Effector CD8-positive, alpha-beta T cell (primary cell): Measurements from ENCODE around the gene KHK.

Experiments
- DNase-seq: peaks from one replicate; lab custom pipeline; 2025; lab: John Stamatoyannopoulos, UW

KHK gene

GRCh38 chr2:27127883-27128667 lies 41.5 kb downstream of the KHK start:
- no peak for DNase-seq

DNA sequence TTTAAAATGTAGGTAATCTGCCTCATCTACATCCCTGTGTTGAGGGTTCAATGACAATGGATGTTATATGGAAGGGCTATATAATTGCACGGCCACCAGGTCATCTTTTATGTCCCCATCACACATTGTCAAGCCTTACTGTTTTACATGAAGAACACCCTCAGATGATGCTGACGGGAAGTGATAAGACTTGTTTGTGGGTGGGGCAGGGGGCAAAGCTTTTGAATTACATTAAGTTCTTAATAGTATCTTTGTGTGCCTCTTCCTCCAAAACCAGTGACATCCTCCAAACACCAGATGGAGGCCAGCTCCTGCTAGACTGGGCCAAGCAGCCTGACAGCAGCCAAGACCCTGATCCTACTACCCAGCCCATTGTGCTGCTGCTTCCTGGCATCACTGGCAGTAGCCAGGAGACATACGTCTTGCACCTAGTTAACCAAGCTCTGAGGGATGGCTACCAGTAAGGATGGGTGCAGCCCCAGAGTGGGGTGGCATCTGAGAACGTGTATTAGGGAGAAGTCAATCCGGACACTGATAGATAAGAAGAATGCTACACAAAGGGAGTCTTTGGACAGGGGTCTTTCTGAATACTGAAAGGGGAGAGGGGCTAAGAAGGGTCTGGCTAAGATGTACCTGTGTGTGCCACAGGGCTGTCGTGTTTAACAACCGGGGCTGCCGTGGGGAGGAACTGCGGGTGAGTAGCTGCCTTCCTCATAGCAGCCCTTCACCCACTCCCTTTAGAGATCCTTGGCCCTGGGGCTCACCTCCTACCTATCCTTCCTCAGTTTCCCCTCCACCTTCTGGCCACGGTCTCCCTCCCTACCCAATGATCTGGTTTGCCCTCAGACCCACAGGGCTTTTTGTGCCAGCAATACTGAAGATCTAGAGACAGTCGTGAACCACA lies 42.3 kb downstream of the KHK start:
- no peak for DNase-seq

- DNase-seq, result no peak
These were observed 43.8 kb downstream of the KHK start for GRCh38 chr2:27130396-27130795.

DNA sequence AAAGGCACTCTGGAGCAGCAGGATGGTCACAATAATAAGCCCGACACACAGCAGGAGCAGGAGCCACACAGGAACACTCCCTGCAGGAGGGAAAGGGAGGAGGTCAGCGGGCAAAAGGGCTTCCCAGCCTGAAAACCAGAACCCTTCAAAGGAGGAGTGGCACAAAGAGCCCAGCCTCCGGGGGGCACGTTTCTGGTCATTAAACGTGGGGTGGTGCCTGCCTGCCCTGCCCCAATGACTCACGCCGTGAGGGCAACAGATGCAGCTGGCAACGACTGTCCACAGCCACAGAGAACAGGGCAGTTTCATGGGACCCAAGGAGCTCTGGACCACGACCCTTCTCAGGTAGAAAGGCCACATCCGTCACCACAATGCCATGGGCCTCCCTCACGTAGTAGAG lies 44.9 kb downstream of the KHK start:
- no peak for DNase-seq

GRCh38 chr2:27133195-27133875 lies 46.8 kb downstream of the KHK start:
- no peak for DNase-seq

DNA sequence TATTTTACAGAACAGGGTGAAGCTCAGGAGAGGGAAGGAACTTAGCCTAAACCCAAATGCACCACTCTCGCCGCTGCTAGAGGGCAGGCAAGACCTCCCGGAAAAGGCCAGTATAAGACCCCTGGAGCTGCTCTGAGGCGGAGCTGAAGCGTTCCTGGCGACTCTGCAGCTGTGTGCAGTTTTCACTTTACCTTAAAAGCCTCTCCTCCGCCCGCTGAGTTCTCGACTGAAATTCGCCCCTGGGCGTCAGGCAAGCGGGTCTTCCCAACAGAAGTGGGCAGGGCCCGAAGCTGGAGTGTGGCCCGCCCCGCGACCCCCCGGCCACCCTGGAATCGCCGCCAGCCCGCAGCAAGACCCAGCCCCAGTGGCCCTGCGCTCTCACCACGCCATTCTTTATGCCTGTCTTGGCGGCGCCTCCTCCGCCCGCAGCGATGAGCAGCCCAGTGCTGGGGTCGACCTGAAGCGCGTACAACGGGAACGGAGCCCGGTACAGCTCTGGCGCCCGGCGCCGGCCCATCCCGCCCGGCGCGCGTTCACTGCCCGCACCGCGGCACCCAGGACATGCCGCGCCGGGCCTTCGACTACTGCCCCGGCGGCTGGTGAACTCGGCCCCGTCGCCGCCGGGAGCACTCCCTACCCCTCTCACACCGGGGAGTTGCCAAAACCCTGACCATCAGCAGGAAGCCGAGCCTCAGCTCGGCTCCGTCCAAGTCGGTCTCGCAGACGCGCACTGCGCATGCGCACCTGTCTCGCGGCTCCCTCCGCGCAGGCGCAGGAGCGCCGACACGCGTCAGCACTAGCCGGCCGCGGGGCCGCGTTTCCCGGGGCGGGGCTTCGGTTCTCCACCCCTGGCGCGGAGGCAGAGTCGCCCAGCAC lies 47.6 kb downstream of the KHK start, which contains the start of gene PREB:
TSS of gene PREB (minus strand) at position 732 of the 876 bp plus-strand sequence. CDS start at position 517, 215 bp downstream.
- peak; percentile 97 for DNase-seq

DNA sequence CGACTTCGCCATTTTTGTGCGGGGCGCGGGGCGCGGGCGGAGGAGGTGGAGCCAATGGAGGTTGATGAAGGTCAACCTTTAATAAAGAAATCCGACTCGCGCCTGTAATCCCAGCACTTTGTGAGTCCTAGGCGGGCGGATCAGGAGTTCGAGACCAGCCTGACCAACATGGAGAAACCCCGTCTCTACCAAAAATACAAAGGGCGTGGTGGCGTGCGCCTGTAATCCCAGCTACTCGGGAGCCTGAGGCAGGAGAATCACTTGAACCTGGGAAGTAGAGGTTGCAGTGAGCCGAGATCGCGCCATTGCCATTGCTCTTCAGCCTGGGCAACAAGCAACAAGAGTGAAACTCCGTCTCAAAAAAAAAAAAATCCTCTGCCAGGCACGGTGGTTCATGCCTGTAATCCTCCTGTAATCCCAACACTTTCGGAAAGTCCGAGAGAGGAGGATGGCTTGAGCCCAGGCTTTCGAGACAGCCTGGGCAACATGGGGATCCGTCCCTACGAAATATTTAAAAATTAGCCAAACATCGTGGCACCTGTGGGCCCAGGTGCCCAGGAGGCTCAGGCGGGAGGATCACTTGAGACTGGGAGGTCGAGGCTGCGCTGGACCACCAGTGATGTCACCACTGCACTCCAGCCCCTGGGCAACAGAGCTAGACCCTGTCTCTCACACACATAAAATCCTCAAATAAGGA lies 48.4 kb downstream of the KHK start:
- no peak for DNase-seq

- no peak for DNase-seq
These were observed 48.9 kb downstream of the KHK start for GRCh38 chr2:27135478-27135955.

DNA sequence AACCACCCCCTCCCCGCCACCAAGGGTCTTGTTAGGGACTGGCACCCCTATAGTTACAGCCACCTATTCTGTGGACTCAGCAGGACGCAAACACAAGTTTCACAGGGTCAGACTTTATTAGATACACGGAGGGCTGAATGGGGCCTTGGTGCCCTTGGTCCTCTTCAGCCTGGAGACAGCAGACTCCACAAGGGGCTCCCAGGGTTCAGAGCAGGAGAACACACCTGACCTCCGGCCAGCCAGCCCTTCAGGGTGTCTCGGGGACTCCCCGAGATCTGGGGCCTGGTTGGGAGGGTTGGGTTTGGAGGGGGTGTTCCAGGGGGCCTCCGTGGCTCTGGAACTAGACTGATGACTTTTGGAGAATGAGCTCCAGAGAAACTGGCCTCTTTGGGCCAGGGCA lies 50.2 kb downstream of the KHK start:
- DNase-seq, result no peak

- DNase-seq, result no peak
These were observed 50.9 kb downstream of the KHK start for GRCh38 chr2:27137322-27137935.

- no peak for DNase-seq
These were observed 51.5 kb downstream of the KHK start for GRCh38 chr2:27138111-27138510.

DNA sequence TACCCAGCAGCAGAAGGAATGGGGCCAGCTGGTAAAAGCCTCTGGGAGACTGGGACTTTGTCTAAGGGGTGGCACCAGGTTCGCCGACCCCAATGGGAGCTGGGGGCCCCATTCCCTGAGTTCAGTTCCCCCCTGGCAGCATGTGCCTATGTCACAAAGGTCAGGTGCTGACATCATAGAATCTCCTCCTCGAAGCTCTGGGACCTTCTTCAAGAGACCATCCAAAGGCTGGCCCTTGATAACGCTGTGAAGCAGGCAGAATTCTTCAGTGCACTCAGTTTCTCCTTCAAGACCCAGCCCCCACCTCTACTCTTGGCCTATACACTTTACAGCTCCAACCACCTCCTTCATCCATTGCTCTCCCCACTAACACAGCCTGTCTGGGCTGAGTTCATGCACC lies 52.7 kb downstream of the KHK start, which contains the start of gene PRR30:
TSS of gene PRR30 (minus strand) at position 101 of the 400 bp plus-strand sequence. CDS start 1,081 bp downstream, outside the sequence.
- DNase-seq, result no peak

DNA sequence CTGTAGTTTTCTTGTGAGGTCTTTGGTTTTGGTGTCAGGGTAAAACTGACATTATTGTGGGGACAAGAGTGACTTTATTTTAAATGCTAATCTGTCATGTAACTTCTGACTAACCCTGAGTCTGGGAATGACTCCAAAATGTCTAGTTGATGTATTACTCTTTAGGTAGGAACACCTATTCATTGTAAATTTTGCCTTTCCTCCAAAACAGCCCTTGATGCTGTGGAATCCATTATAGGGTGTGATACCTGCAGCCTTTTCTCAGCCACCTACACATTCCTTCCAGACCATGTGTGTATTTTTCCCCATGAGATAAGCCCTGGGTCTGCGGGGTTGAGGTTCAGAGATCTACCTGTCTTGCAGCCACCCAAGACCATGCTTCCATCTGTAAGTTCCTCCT lies 56.7 kb downstream of the KHK start:
- DNase-seq, result no peak

DNA sequence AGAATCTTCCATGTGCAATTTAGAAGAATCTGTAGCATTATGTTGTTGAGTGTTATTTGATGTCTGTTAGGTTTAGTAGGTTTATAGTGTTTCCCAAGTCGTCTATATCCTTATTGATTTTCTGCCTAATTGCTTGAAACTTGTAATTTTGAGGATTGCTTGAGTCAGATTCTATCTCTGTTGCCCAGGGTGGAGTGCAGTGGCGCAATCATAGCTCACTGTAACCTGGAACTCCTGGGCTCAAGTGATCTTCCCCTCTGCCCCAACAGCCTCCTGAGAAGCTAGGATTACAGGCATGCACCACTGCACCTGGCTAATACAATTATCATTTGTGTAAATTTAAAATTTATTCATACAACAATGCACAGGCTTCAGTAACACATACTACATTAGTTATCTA lies 59.1 kb downstream of the KHK start:
- DNase-seq, result no peak

- no peak for DNase-seq
These were observed 61.4 kb downstream of the KHK start for GRCh38 chr2:27147935-27148334.

DNA sequence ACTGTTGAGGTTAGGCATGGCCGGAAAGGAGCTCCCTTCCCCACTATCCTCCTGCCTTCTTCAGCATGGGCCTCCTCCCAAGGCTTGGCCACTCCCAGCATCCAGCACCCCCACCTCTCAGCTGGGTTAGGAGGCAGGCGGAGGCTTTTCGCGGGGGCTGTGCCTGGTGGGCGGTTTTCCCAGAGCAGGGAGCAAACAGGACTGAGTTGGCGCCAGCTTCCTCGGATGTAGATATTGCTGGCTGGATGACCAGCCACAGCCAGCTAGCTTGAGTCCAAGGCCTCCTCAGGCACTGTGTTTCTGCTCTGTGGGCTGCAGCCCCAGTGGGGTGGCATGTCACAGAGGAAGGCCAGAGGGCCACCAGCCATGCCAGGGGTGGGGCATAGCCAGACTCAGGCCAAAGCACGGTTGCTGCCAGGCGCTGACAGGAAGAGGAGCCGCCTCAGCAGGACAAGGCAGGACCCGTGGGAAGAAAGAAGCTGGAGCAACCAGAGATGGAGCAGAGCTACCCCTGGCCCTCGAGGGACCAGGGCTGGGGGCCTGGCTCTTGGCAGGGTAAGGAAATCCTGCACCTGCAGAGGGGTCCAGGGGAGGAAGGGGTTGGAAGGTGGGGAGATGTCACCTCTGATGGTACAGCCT lies 62.3 kb downstream of the KHK start, which contains the start of gene TCF23:
TSS of gene TCF23 (plus strand) at position 204 of the 639 bp plus-strand sequence. CDS start at position 334, 130 bp downstream.
- no peak for DNase-seq

DNA sequence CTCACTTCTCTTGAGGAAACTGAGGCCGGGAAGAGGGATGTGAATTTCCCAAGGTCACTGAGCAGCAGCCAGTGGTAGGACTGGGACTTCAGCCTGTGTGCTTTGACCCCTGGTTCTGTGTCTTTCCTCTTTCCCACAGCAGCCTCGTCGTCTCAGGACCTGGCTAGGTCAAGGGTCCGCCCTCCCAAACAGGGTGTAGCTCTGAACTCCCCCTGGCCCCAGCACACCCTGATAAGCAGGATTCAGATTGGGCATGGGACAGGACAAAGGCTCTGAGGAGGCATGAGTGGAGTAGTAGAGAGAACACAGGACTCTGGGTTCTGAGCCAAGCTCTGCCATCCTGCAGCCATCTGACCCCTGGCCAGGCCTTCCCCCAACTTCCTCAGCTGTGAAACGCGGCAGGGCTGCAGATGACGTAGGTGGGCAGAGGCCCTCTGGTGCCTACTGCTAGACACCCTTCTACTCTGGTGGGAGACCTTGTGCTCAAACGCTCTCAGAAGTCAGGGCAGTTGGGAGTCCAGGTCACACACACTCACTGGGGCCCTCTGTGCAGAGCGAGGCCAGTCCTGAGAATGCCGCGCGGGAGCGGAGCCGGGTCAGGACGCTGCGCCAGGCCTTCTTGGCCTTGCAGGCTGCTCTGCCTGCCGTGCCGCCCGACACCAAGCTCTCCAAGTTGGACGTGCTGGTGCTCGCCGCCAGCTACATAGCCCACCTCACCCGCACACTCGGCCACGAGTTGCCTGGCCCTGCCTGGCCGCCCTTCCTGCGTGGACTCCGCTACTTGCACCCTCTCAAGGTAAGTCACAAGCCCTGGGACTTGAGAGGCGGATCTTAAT lies 63.2 kb downstream of the KHK start:
- no peak for DNase-seq
